HepG2 (cell line): ENCODE measurements around the gene MTHFD1. TPM values are rescaled to one million over a fixed set of nuclear protein-coding genes. Genes with fewer than 3 reads are reported as not detected.

Source experiments
- BRCA1 ChIP-seq: sonication (generic); formaldehyde crosslinking; IDR thresholded peaks from 2 replicates; pipeline ENCODE4 v1.4.0; 2020; ENCODE audit warnings: missing genetic modification reagents
- HOXA7 ChIP-seq: sonication (generic); formaldehyde crosslinking; IDR thresholded peaks from 2 replicates; pipeline ENCODE4 v1.8.1; 2022; ENCODE audit warnings: mild to moderate bottlenecking, missing genetic modification reagents, moderate library complexity
- JUND ChIP-seq: sonication (generic); formaldehyde crosslinking; IDR thresholded peaks from 2 replicates; pipeline ENCODE4 v1.8.0; 2022; ENCODE audit warnings: mild to moderate bottlenecking, missing genetic modification reagents
- KAT7 ChIP-seq: IDR thresholded peaks from 2 replicates; pipeline ENCODE4 v1.6.1; 2018; ENCODE audit warnings: borderline replicate concordance, missing compliant biosample characterization
- KDM5B ChIP-seq: sonication (generic); formaldehyde crosslinking; IDR thresholded peaks from 2 replicates; pipeline ENCODE4 v1.4.0; 2020; ENCODE audit warnings: missing genetic modification reagents, mild to moderate bottlenecking, borderline replicate concordance
- MLLT10 ChIP-seq: sonication (generic); formaldehyde crosslinking; IDR thresholded peaks from 2 replicates; pipeline ENCODE4 v1.4.0; 2020; ENCODE audit warnings: missing genetic modification reagents
- MTA3 ChIP-seq: sonication (generic); formaldehyde crosslinking; IDR thresholded peaks from 2 replicates; pipeline ENCODE4 v1.4.0; 2020; ENCODE audit warnings: missing genetic modification reagents
- NR2F2 ChIP-seq: IDR thresholded peaks from 2 replicates; pipeline ENCODE4 v1.6.1; 2012; ENCODE audit warnings: low read depth, inconsistent platforms, borderline replicate concordance
- PAF1 ChIP-seq: IDR thresholded peaks from 2 replicates; pipeline ENCODE4 v1.6.1; 2016; ENCODE audit warnings: missing genetic modification reagents, missing compliant biosample characterization
- STAT5B ChIP-seq: sonication (generic); formaldehyde crosslinking; IDR thresholded peaks from 2 replicates; pipeline ENCODE4 v1.4.0; 2020; ENCODE audit warnings: missing genetic modification reagents
- THAP11 ChIP-seq: IDR thresholded peaks from 2 replicates; pipeline ENCODE4 v1.6.1; 2016; ENCODE audit warnings: missing biosample characterization, missing genetic modification reagents
- ZMYM4 ChIP-seq: sonication (generic); formaldehyde crosslinking; IDR thresholded peaks from 2 replicates; pipeline ENCODE4 v1.8.1; 2023; ENCODE audit warnings: mild to moderate bottlenecking, missing genetic modification reagents
- ZNF20 ChIP-seq: sonication (generic); formaldehyde crosslinking; IDR thresholded peaks from 2 replicates; pipeline ENCODE4 v1.4.0; 2020; ENCODE audit warnings: mild to moderate bottlenecking, moderate library complexity, missing genetic modification reagents
- ZNF34 ChIP-seq: sonication (generic); formaldehyde crosslinking; IDR thresholded peaks from 2 replicates; pipeline ENCODE4 v1.4.0; 2020; ENCODE audit warnings: mild to moderate bottlenecking, missing genetic modification reagents, borderline replicate concordance
- ZNF460 ChIP-seq: sonication (generic); formaldehyde crosslinking; IDR thresholded peaks from 2 replicates; pipeline ENCODE4 v1.5.1; 2020; ENCODE audit warnings: missing genetic modification reagents, mild to moderate bottlenecking, borderline replicate concordance
- ZNF549 ChIP-seq: sonication (generic); formaldehyde crosslinking; IDR thresholded peaks from 2 replicates; pipeline ENCODE4 v1.5.0; 2020; ENCODE audit warnings: missing genetic modification reagents
- ZZZ3 ChIP-seq: sonication (generic); formaldehyde crosslinking; IDR thresholded peaks from 2 replicates; pipeline ENCODE4 v1.4.0; 2020; ENCODE audit warnings: missing genetic modification reagents, mild to moderate bottlenecking, borderline replicate concordance
- polyA plus RNA-seq, 8 experiments: library from polyadenylated mRNA; depleted of rRNA in 3 of 8; stranded (reverse) in 7 of 8; unstranded in 1 of 8; fragments of >200 nt; fragmentation: Illumina TruSeq in 4 of 8; extraction: Trizol in 4 of 8; gene quantifications; 2 replicates each; pipeline versions ENCODE4 v1.2.1 to v1.2.3, GENCODE V29; 2011 to 2016; ENCODE audit warnings: low read depth in 4 of 8, missing spikeins in 1 of 8, mixed read lengths in 1 of 8; ENCODE audit not compliant: insufficient read depth in 1 of 8
- total RNA-seq, 5 experiments: library from RNA; depleted of rRNA; stranded (reverse); fragments of >200 nt; fragmentation: Illumina TruSeq; extraction: Trizol; gene quantifications; 2 replicates each; pipeline ENCODE4 v1.2.3, GENCODE V29; 2016; ENCODE audit warnings: low read depth in 1 of 5
- TF ChIP-seq, protein P1 (sequence below): sonication (generic); formaldehyde crosslinking; conservative IDR thresholded peaks from 2 replicates; pipeline ENCODE4 v1.4.0; 2020; ENCODE audit warnings: missing genetic modification reagents
- TF ChIP-seq, protein P2 (sequence below): sonication (generic); formaldehyde crosslinking; IDR thresholded peaks from 2 replicates; pipeline ENCODE4 v1.4.0; 2020; ENCODE audit warnings: missing genetic modification reagents, borderline replicate concordance
- TF ChIP-seq, protein P3 (sequence below): sonication (generic); formaldehyde crosslinking; conservative IDR thresholded peaks from 2 replicates; pipeline ENCODE4 v1.4.0; 2020; ENCODE audit warnings: missing genetic modification reagents

MTHFD1 gene
- total and polyA plus RNA-seq, 2 of the 13 experiments (the other 11 are each of a cell fraction or from before 2014, with no cell fraction given), result 31.0 to 106 TPM

DNA sequence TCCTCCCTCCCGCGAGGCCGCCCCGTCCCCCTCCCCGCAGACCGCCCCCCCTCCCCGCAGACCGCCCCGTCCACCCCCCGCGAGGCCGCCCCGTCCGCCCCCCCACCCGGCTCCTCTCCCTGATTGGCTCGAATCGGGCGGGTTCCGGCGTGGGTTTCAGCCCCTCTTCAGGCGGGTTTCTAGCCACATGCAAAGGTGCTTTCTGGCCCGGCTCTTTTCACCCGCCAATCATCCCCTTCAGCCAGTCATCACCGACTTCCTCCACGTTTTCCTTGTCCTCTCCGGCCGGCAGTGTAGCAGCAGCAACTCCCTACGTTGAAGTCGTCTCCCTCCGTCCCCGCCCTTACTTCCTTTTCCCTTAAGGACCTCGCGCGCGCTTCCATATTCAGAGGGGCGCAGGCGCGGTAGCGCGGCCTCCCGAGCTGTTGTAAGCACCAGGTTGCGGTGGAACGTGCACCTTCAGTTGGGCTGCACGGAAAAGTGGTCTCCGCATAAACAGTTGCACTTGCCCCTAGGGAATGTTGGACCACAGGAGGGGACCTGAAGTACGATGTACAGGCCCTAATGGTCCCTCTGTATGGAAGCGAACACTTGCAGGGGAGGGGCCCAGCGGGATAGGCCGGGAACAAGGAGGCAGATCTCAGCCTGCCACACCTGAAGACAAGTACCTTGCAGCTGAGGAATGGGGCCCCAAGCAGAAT, 49.4 kb upstream of the MTHFD1 start (continued):
- TF ChIP-seq ZNF20 (CRISPR knock-in tag) (no peak), NR2F2 (no peak), KDM5B (peak; percentile 53; the same call in 1 of the 2 replicates), THAP11 (CRISPR knock-in tag) (peak; percentile 48), STAT5B (CRISPR knock-in tag) (no peak), ZZZ3 (CRISPR knock-in tag) (no peak), MTA3 (CRISPR knock-in tag) (no peak), BRCA1 (CRISPR knock-in tag) (no peak), ZNF460 (CRISPR knock-in tag) (no peak), HOXA7 (CRISPR knock-in tag) (0 out of 2 replicates have a peak, but pooled peaks have one; percentile 42), ZNF549 (no peak), ZNF34 (CRISPR knock-in tag) (0 out of 2 replicates have a peak, but pooled peaks have one; percentile 42), PAF1 (CRISPR knock-in tag) (no peak), ZMYM4 (CRISPR knock-in tag) (peak; percentile 71; the same call in 1 of the 2 replicates), JUND (no peak), MLLT10 (no peak), KAT7 (CRISPR knock-in tag) (no peak)
- TF ChIP-seq, protein P1, sequence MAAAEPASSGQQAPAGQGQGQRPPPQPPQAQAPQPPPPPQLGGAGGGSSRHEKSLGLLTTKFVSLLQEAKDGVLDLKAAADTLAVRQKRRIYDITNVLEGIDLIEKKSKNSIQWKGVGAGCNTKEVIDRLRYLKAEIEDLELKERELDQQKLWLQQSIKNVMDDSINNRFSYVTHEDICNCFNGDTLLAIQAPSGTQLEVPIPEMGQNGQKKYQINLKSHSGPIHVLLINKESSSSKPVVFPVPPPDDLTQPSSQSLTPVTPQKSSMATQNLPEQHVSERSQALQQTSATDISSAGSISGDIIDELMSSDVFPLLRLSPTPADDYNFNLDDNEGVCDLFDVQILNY (CRISPR knock-in tag), result no peak
- TF ChIP-seq, protein P2, sequence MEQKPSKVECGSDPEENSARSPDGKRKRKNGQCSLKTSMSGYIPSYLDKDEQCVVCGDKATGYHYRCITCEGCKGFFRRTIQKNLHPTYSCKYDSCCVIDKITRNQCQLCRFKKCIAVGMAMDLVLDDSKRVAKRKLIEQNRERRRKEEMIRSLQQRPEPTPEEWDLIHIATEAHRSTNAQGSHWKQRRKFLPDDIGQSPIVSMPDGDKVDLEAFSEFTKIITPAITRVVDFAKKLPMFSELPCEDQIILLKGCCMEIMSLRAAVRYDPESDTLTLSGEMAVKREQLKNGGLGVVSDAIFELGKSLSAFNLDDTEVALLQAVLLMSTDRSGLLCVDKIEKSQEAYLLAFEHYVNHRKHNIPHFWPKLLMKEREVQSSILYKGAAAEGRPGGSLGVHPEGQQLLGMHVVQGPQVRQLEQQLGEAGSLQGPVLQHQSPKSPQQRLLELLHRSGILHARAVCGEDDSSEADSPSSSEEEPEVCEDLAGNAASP (CRISPR knock-in tag), result no peak
- TF ChIP-seq, protein P3, sequence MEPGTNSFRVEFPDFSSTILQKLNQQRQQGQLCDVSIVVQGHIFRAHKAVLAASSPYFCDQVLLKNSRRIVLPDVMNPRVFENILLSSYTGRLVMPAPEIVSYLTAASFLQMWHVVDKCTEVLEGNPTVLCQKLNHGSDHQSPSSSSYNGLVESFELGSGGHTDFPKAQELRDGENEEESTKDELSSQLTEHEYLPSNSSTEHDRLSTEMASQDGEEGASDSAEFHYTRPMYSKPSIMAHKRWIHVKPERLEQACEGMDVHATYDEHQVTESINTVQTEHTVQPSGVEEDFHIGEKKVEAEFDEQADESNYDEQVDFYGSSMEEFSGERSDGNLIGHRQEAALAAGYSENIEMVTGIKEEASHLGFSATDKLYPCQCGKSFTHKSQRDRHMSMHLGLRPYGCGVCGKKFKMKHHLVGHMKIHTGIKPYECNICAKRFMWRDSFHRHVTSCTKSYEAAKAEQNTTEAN (CRISPR knock-in tag), result no peak
